HepG2 (cell line): ENCODE results near the gene ANXA2. TPM values are rescaled to one million over a fixed set of nuclear protein-coding genes. Genes with fewer than 3 reads are reported as not detected.
A peak's percentile ranks its signal among the peaks of the same experiment; 100 is the strongest.

ENCODE experiments used
- BCL6 ChIP-seq: IDR thresholded peaks from 2 replicates; pipeline ENCODE4 v1.6.1; 2016; ENCODE audit warnings: missing genetic modification reagents, missing compliant biosample characterization
- CHD2 ChIP-seq: IDR thresholded peaks from 2 replicates; pipeline ENCODE4 v1.6.1; 2011; ENCODE audit warnings: low read depth, low read length, improper control_type of control experiment
- ETS1 ChIP-seq: sonication (generic); formaldehyde crosslinking; IDR thresholded peaks from 2 replicates; pipeline ENCODE4 v1.4.0; 2020; ENCODE audit warnings: missing genetic modification reagents
- HMGXB4 ChIP-seq, 2 experiments: sonication (generic) in 1 of 2; formaldehyde crosslinking in 1 of 2; IDR thresholded peaks; 2 replicates each; pipeline versions ENCODE4 v1.4.0 to v1.6.1; 2018 to 2020; ENCODE audit warnings: missing genetic modification reagents in 2 of 2, borderline replicate concordance in 1 of 2, low read depth in 1 of 2, mild to moderate bottlenecking in 1 of 2, missing biosample characterization in 1 of 2
- IKZF5 ChIP-seq: IDR thresholded peaks from 2 replicates; pipeline ENCODE4 v1.6.1; 2018; ENCODE audit warnings: missing genetic modification reagents, mild to moderate bottlenecking, missing compliant biosample characterization
- JARID2 ChIP-seq: sonication (generic); formaldehyde crosslinking; IDR thresholded peaks from 2 replicates; pipeline ENCODE4 v1.8.1; 2023; ENCODE audit warnings: missing genetic modification reagents, inconsistent platforms; ENCODE audit not compliant: insufficient replicate concordance
- NCOA1 ChIP-seq: sonication (generic); formaldehyde crosslinking; IDR thresholded peaks from 2 replicates; pipeline ENCODE4 v1.9.0; 2021; ENCODE audit warnings: missing genetic modification reagents
- NFKBIZ ChIP-seq: IDR thresholded peaks from 2 replicates; pipeline ENCODE4 v1.6.1; 2018; ENCODE audit warnings: missing genetic modification reagents, missing compliant biosample characterization
- NONO ChIP-seq, 2 experiments: fragments of 450-650 bp in 1 of 2; sonication (generic) in 1 of 2; formaldehyde crosslinking in 1 of 2; IDR thresholded peaks in 1 of 2; conservative IDR thresholded peaks in 1 of 2; 2 replicates each; pipeline versions ENCODE4 v1.6.1 to v1.8.0; 2017 to 2022; ENCODE audit warnings: mild to moderate bottlenecking in 1 of 2, missing genetic modification reagents in 1 of 2, moderate library complexity in 1 of 2
- NRL ChIP-seq: sonication (generic); formaldehyde crosslinking; IDR thresholded peaks from 2 replicates; pipeline ENCODE4 v1.5.0; 2020; ENCODE audit warnings: missing genetic modification reagents, mild to moderate bottlenecking, moderate library complexity, borderline replicate concordance
- PHF21A ChIP-seq: sonication (generic); formaldehyde crosslinking; IDR thresholded peaks from 2 replicates; pipeline ENCODE4 v1.5.0; 2020; ENCODE audit warnings: mild to moderate bottlenecking, missing genetic modification reagents
- PTBP1 ChIP-seq: fragments of 200-400 bp; formaldehyde crosslinking; IDR thresholded peaks from 2 replicates; pipeline ENCODE4 v1.6.1; 2018; ENCODE audit warnings: low read length, low read depth; ENCODE audit not compliant: poor library complexity, severe bottlenecking
- RARG ChIP-seq: sonication (generic); formaldehyde crosslinking; IDR thresholded peaks from 2 replicates; pipeline ENCODE4 v1.4.0; 2020; ENCODE audit warnings: low read depth, mild to moderate bottlenecking, missing genetic modification reagents
- SYNCRIP ChIP-seq: fragments of 200-400 bp; formaldehyde crosslinking; IDR thresholded peaks from 2 replicates; pipeline ENCODE4 v1.6.1; 2018; ENCODE audit warnings: mild to moderate bottlenecking, low read depth, low read length; ENCODE audit not compliant: insufficient read depth
- TARDBP ChIP-seq: sonication (generic); formaldehyde crosslinking; IDR thresholded peaks from 2 replicates; pipeline ENCODE4 v1.8.0; 2022; ENCODE audit warnings: mild to moderate bottlenecking, missing genetic modification reagents
- TFDP2 ChIP-seq: sonication (generic); formaldehyde crosslinking; IDR thresholded peaks from 2 replicates; pipeline ENCODE4 v1.4.0; 2020; ENCODE audit warnings: missing genetic modification reagents
- ZFP90 ChIP-seq: sonication (generic); formaldehyde crosslinking; IDR thresholded peaks from 2 replicates; pipeline ENCODE4 v1.8.0; 2022; ENCODE audit warnings: missing genetic modification reagents, mild to moderate bottlenecking, inconsistent platforms, borderline replicate concordance
- ZKSCAN1 ChIP-seq: fragments of 150-350 bp; IDR thresholded peaks from 2 replicates; pipeline ENCODE4 v1.6.1; 2014; ENCODE audit warnings: low read length
- ZNF253 ChIP-seq: sonication (generic); formaldehyde crosslinking; IDR thresholded peaks from 2 replicates; pipeline ENCODE4 v1.8.0; 2022; ENCODE audit warnings: mild to moderate bottlenecking, missing genetic modification reagents, borderline replicate concordance
- ZNF362 ChIP-seq: sonication (generic); formaldehyde crosslinking; IDR thresholded peaks from 2 replicates; pipeline ENCODE4 v1.4.0; 2020; ENCODE audit warnings: missing genetic modification reagents, mild to moderate bottlenecking, borderline replicate concordance
- ZNF446 ChIP-seq: sonication (generic); formaldehyde crosslinking; IDR thresholded peaks from 2 replicates; pipeline ENCODE4 v1.5.0; 2020; ENCODE audit warnings: mild to moderate bottlenecking, missing genetic modification reagents
- ZNF569 ChIP-seq: sonication (generic); formaldehyde crosslinking; IDR thresholded peaks from 2 replicates; pipeline ENCODE4 v1.5.0; 2020; ENCODE audit warnings: mild to moderate bottlenecking, missing genetic modification reagents, moderate library complexity, borderline replicate concordance
- ZNF75D ChIP-seq: sonication (generic); formaldehyde crosslinking; IDR thresholded peaks from 2 replicates; pipeline ENCODE4 v1.8.1; 2023; ENCODE audit warnings: missing genetic modification reagents, mild to moderate bottlenecking, borderline replicate concordance
- ZNF772 ChIP-seq: sonication (generic); formaldehyde crosslinking; IDR thresholded peaks from 2 replicates; pipeline ENCODE4 v1.5.0; 2020; ENCODE audit warnings: mild to moderate bottlenecking, missing genetic modification reagents
- polyA plus RNA-seq, 8 experiments: library from polyadenylated mRNA; depleted of rRNA in 3 of 8; stranded (reverse) in 7 of 8; unstranded in 1 of 8; fragments of >200 nt; fragmentation: Illumina TruSeq in 4 of 8; extraction: Trizol in 4 of 8; gene quantifications; 2 replicates each; pipeline versions ENCODE4 v1.2.1 to v1.2.3, GENCODE V29; 2011 to 2016; ENCODE audit warnings: low read depth in 4 of 8, missing spikeins in 1 of 8, mixed read lengths in 1 of 8; ENCODE audit not compliant: insufficient read depth in 1 of 8
- total RNA-seq, 5 experiments: library from RNA; depleted of rRNA; stranded (reverse); fragments of >200 nt; fragmentation: Illumina TruSeq; extraction: Trizol; gene quantifications; 2 replicates each; pipeline ENCODE4 v1.2.3, GENCODE V29; 2016; ENCODE audit warnings: low read depth in 1 of 5

Gene ANXA2
- total and polyA plus RNA-seq, 2 of the 13 experiments (the other 11 are each of a cell fraction or from before 2014, with no cell fraction given) = 196 to 613 TPM

- peak; percentile 93 for TF ChIP-seq IKZF5 (CRISPR knock-in tag)
- no peak for TF ChIP-seq ETS1 (CRISPR knock-in tag)
- 0 out of 2 replicates have a peak, but pooled peaks have one; percentile 34 for TF ChIP-seq ZNF569 (CRISPR knock-in tag)
- TF ChIP-seq PHF21A (CRISPR knock-in tag) = peak; percentile 97
- no peak for TF ChIP-seq NONO (IDR thresholded peaks at IDR 0.05)
- TF ChIP-seq NONO (CRISPR knock-in tag; conservative IDR thresholded peaks at IDR 0.05) = no peak
- TF ChIP-seq BCL6 (CRISPR knock-in tag) = peak; percentile 78
- no peak for TF ChIP-seq ZNF446 (CRISPR knock-in tag)
- TF ChIP-seq CHD2 = no peak
- TF ChIP-seq NFKBIZ (CRISPR knock-in tag) = no peak
- no peak for TF ChIP-seq RARG (CRISPR knock-in tag)
- no peak for TF ChIP-seq JARID2
- peak in 1 of 2 experiments; percentile 49; a peak in 1 of 4 replicates for TF ChIP-seq HMGXB4 (CRISPR knock-in tag; IDR thresholded peaks at IDR 0.05; ENCODE audit: borderline replicate concordance in 1 of 2, low read depth in 1 of 2)
- no peak for TF ChIP-seq ZNF362 (CRISPR knock-in tag)
- TF ChIP-seq TARDBP (CRISPR knock-in tag) = peak; percentile 55; the same call in 1 of the 2 replicates
- no peak for TF ChIP-seq SYNCRIP
- no peak for TF ChIP-seq ZFP90
- peak; percentile 23; the same call in 1 of the 2 replicates for TF ChIP-seq TFDP2 (CRISPR knock-in tag)
- TF ChIP-seq ZNF772 = peak; percentile 61; the same call in 1 of the 2 replicates
- peak; percentile 63; the same call in 1 of the 2 replicates for TF ChIP-seq ZKSCAN1
- TF ChIP-seq NRL = no peak
- no peak for TF ChIP-seq NCOA1 (CRISPR knock-in tag)
- no peak for TF ChIP-seq ZNF75D (CRISPR knock-in tag)
- TF ChIP-seq PTBP1 = no peak
- no peak for TF ChIP-seq ZNF253 (CRISPR knock-in tag)
These were observed 23.1 kb downstream of the ANXA2 start (continued) for GRCh38 chr15:60374628-60375081.
